Thoracic aorta (tissue), 2 donors: Measurements from ENCODE around the gene PPP1R17. TPM values are rescaled to one million over a fixed set of nuclear protein-coding genes. Genes with fewer than 3 reads are reported as not detected.

ENCODE experiments used
- ATAC-seq: fragments of 150-250 bp; one replicate; pipeline ENCODE4 v1.8.0; 2017; ENCODE audit warnings: low read depth; ENCODE audit not compliant: insufficient number of reproducible peaks, low FRiP score
- DNase-seq: peaks from one replicate; pipeline ENCODE4 v3.0.0-alpha.2; 2020; ENCODE audit warnings: low spot score
- H3K27ac ChIP-seq, 2 donors: fragments of 200-600 bp; sonication (generic); 1 replicate in 1 of 2; 2 replicates in 1 of 2; pipeline ENCODE4 v1.5.1; 2016; ENCODE audit warnings: mild to moderate bottlenecking in 2 of 2, moderate library complexity in 2 of 2
- H3K27me3 ChIP-seq: fragments of 200-600 bp; sonication (generic); replicated peaks from 2 replicates; pipeline ENCODE4 v1.6.0; 2016; ENCODE audit warnings: mild to moderate bottlenecking; ENCODE audit not compliant: insufficient read depth
- H3K36me3 ChIP-seq: fragments of 200-600 bp; sonication (generic); one replicate; pipeline ENCODE4 v1.5.1; 2016
- H3K4me1 ChIP-seq, 2 donors: fragments of 200-600 bp; sonication (generic); 1 replicate in 1 of 2; 2 replicates in 1 of 2; pipeline versions ENCODE4 v1.5.1 to v1.6.0; 2016; ENCODE audit warnings: low read depth in 2 of 2, mild to moderate bottlenecking in 1 of 2; ENCODE audit not compliant: control insufficient read depth in 1 of 2
- H3K4me3 ChIP-seq: fragments of 200-600 bp; sonication (generic); 2 replicates; pipeline ENCODE4 v1.5.1; 2016; ENCODE audit warnings: mild to moderate bottlenecking
- H3K9me3 ChIP-seq: fragments of 200-600 bp; sonication (generic); 2 replicates; pipeline ENCODE4 v1.5.1; 2016
- total RNA-seq, 2 donors: library from RNA; depleted of rRNA; stranded (reverse); fragments of >200 nt; gene quantifications; one replicate each; pipeline versions ENCODE4 v1.1.0 to v1.2.3, GENCODE V29; 2016
- TF ChIP-seq, protein P1 (sequence below): fragments of 200-600 bp; sonication (generic); IDR thresholded peaks from one replicate; pipeline ENCODE4 v1.5.1; 2019; ENCODE audit warnings: antibody characterized with exemption

The PPP1R17 gene
- total RNA-seq, 2 donors from 2014 or later: not detected

DNA sequence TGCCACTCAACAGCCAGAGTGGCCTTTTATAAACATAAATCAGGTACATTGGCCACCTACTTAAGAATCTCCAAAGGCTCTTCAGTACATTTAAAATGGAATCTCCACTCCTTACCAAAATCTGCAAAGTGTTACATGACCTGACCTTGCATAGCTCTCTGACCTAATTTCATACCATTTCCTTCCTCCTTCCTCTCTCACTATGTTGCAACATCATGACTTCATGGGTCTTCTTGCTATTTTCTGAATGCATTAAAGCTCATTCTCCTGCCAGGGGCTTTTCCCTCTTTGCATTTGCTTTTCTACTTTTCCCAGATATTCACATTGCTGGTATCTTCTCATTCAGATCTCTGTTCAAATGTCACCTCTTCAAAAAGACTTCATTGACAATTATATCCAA, 22.1 kb upstream of the PPP1R17 start:
- DNase-seq (no peak), ATAC-seq (no peak)

DNA sequence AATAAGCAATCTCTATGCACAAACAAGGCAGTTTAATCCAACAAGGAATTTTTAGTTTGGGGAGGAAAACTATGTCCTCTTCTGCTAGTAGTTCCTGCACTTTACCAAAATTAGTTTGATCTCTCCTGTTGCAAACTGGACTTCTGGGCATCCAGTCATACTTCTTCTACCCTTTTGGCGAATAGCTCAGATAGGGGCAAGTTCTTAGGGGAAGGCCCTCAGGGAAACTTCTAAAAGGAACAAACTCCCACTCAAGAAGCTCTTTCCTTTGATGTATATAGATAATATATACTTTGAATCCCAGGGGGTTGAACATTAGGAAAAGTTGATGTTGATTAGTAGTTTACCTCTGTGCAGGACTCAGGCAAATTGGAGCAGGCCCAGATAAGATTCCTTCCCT, 21.5 kb upstream of the PPP1R17 start:
- H3K36me3 ChIP-seq: no peaks in the 10 kb centered on the region
- H3K4me1 ChIP-seq: no peaks in the 10 kb centered on the region
- H3K27ac ChIP-seq: no peak overlapping the region
- DNase-seq (no peak), ATAC-seq (no peak)
- H3K9me3 ChIP-seq: no peaks in the 10 kb centered on the region
- TF ChIP-seq, protein P1, sequence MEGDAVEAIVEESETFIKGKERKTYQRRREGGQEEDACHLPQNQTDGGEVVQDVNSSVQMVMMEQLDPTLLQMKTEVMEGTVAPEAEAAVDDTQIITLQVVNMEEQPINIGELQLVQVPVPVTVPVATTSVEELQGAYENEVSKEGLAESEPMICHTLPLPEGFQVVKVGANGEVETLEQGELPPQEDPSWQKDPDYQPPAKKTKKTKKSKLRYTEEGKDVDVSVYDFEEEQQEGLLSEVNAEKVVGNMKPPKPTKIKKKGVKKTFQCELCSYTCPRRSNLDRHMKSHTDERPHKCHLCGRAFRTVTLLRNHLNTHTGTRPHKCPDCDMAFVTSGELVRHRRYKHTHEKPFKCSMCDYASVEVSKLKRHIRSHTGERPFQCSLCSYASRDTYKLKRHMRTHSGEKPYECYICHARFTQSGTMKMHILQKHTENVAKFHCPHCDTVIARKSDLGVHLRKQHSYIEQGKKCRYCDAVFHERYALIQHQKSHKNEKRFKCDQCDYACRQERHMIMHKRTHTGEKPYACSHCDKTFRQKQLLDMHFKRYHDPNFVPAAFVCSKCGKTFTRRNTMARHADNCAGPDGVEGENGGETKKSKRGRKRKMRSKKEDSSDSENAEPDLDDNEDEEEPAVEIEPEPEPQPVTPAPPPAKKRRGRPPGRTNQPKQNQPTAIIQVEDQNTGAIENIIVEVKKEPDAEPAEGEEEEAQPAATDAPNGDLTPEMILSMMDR: no peak
- no peak overlapping the region for H3K4me3 ChIP-seq
- H3K27me3 ChIP-seq: no peaks in the 10 kb centered on the region

More for the DNA sequence above, 22.1 kb upstream of the PPP1R17 start:
- Histone ChIP-seq H3K9me3 (no peaks in the 10 kb centered on the region), H3K27me3 (no peaks in the 10 kb centered on the region), H3K36me3 (no peaks in the 10 kb centered on the region), H3K4me1 (no peaks in the 10 kb centered on the region), H3K27ac (no peak overlapping the region), H3K4me3 (no peak overlapping the region)
- TF ChIP-seq, protein P1: no peak

DNA sequence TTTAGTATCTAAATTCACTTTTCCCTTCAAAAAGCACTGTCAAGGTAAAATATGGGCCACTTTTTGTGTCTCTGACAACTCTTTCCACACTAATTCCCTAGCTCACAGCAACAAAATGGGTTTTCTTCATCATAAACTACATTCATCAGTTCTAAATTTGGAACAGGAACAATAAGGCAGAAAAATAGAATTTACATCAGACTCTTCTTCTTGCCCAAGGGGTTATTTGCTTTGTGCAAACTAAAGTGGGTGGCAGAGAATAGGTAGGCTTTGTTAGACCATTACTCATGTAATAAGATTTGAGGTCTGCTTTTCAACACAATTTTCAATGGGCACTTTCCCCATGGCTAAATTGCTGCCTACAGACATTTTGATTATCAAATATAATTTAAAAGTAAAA, 17.6 kb upstream of the PPP1R17 start:
- H3K9me3 ChIP-seq: no peaks in the 10 kb centered on the region
- TF ChIP-seq, protein P1: no peak
- DNase-seq (no peak), ATAC-seq (no peak)
- no peaks in the 10 kb centered on the region for H3K4me1 ChIP-seq
- H3K4me3 ChIP-seq: no peak overlapping the region
- H3K27ac ChIP-seq: no peak overlapping the region
- H3K36me3 ChIP-seq: no peaks in the 10 kb centered on the region
- H3K27me3 ChIP-seq: no peaks in the 10 kb centered on the region

DNA sequence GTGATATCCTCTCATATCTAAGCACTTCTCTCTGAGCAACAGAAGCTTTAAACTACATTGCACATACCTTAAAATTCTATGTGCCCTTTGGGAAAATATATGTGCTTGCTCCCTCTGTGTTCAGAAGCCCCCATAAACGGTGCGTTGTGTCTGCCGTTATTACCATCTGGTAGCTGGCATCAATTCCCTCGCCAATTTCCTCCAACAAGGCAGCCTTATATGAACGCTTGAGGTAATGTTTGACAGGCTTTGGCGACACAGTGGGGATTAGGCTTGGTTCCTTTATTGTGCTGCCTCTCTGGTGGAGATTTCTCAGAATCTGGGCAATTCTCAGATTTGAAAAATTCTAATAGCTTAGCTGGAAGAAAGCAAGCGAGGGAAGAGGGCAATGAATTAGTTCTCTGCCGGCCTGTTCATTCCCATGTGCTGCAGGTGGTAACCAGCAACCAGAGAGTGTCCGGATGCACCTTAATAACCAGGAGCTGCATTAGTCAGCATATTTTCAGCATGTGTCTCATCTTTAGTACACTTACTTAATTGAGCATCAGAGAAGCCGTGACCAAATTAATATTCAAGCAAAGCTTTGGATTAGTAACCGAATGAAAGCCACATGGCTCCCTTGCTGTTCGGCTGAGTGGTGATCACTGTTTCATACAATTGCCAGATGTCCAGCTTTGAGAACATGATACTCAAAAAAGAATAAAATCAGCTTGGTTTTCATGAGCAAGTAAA, 7.3 kb upstream of the PPP1R17 start:
- Histone ChIP-seq H3K36me3 (no peaks in the 10 kb centered on the region), H3K4me3 (no peak overlapping the region), H3K27me3 (no peaks in the 10 kb centered on the region), H3K9me3 (no peaks in the 10 kb centered on the region), H3K27ac (no peak overlapping the region), H3K4me1 (no peaks in the 10 kb centered on the region)
- TF ChIP-seq, protein P1: no peak
- ATAC-seq (no peak), DNase-seq (no peak)

DNA sequence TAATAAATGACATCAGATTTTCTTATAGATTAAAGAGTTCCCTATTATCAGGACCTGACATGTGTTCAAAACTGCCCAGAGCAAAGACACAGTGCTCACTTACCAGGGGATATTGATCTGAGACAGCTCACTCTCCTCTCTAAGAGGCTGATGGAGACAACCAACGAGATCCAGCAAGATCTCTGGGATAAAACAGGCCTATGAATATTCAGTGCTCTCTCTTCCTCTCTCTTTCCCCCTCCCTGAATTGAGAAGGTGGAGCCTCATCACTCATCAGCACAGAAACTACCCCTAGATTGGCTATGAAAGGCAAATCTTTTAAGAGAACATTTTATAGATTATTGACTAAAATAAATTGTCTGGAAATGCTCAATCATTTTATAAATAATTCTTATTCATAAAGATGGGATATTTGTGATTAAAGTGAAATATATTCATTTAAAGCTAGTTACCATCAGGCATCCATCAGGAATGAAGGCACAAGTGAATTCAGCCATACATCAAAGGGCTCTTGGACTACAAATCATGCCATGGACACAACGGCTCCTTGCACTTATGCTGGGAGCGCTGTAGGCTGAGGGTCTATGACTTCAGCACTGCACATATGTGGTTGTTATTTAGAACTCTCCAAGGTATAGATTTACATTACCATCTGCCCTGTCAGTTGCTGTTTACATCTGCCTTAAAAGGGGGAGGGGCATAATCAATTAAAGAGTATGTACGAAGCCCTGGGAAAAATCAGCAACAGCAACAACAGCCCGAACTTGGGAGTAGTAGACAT, 3.4 kb upstream of the PPP1R17 start:
- no peak for DNase-seq
- no peak overlapping the region for H3K27ac ChIP-seq
- ATAC-seq: no peak
- no peaks in the 10 kb centered on the region for H3K4me1 ChIP-seq
- no peaks in the 10 kb centered on the region for H3K9me3 ChIP-seq
- H3K36me3 ChIP-seq: no peaks in the 10 kb centered on the region
- no peak overlapping the region for H3K4me3 ChIP-seq
- TF ChIP-seq, protein P1: no peak
- no peaks in the 10 kb centered on the region for H3K27me3 ChIP-seq
